GM12873 (cell line): Measurements from ENCODE around the gene EBF3.

Experiments used
- TF ChIP-seq, protein P1 (sequence below): IDR thresholded peaks from 2 replicates; pipeline ENCODE4 v1.5.1; 2012; ENCODE audit warnings: low read depth, mild to moderate bottlenecking, moderate library complexity, low read length, control low read depth; ENCODE audit not compliant: insufficient read depth; ENCODE audit errors: missing control alignments

Gene EBF3

DNA sequence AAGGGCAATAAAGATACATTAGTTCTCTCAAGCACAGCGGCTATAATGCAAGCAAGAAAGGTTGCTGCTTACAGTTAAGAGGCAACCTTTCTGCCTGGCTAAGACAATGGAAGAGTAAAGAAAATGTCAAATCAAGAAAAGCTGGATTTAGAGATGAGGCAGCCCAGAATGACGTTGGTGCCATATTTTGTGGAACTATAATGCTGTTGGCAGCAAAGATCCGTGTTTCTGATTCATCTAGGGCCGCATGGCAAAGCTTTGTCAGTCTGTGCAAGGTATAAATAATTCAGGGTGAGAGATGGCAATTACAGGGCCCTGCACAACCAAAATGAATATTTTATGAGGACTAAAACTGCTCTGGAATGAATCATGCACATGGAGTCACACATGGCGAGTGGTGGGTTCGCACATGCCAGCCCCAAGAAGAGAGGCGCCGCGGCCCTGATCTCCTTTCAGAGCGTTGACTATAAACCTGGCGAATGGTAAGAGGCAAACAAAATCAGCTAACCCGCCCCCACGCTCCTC lies 76.6 kb downstream of the EBF3 start:
- TF ChIP-seq, protein P1, sequence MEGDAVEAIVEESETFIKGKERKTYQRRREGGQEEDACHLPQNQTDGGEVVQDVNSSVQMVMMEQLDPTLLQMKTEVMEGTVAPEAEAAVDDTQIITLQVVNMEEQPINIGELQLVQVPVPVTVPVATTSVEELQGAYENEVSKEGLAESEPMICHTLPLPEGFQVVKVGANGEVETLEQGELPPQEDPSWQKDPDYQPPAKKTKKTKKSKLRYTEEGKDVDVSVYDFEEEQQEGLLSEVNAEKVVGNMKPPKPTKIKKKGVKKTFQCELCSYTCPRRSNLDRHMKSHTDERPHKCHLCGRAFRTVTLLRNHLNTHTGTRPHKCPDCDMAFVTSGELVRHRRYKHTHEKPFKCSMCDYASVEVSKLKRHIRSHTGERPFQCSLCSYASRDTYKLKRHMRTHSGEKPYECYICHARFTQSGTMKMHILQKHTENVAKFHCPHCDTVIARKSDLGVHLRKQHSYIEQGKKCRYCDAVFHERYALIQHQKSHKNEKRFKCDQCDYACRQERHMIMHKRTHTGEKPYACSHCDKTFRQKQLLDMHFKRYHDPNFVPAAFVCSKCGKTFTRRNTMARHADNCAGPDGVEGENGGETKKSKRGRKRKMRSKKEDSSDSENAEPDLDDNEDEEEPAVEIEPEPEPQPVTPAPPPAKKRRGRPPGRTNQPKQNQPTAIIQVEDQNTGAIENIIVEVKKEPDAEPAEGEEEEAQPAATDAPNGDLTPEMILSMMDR, result no peak

DNA sequence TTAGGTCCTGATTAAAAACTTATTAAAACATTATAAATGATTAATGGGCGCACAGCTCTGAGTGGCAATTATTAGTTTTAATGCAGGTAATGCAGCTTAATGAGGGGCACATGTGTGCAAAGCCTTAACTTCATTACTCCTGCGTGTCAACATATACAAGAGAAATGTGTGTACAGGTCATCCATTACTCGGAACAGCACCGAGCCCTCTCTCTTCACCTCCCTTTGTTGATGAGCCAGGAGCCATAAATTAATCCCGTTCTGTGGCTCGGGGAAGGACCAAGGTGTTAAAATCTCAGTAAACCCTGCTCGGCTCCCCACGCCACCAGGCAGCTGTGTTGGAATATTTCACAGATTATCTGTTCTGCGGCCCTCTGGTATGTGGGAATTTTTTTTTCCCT lies 77.8 kb downstream of the EBF3 start:
- TF ChIP-seq, protein P1, result no peak

DNA sequence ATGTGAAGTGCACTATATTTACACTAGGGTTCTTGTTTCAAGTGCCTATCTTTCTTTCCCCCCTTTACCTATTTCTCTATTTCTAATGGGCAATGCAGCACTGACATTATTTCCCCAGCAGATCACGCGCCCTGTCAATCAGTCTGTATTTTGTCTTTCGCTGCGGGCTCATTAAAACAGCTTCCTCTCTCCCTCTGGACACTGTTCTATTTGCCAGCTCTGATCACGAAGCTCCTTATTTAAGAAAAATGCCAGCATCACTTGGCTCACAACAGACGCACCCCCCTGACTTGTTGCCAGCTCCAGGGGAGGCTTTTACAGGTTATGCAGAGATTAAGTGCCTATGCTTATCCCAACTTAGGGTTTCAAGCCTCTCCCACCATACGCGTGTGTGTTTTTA lies 78.5 kb downstream of the EBF3 start:
- TF ChIP-seq, protein P1, result no peak

DNA sequence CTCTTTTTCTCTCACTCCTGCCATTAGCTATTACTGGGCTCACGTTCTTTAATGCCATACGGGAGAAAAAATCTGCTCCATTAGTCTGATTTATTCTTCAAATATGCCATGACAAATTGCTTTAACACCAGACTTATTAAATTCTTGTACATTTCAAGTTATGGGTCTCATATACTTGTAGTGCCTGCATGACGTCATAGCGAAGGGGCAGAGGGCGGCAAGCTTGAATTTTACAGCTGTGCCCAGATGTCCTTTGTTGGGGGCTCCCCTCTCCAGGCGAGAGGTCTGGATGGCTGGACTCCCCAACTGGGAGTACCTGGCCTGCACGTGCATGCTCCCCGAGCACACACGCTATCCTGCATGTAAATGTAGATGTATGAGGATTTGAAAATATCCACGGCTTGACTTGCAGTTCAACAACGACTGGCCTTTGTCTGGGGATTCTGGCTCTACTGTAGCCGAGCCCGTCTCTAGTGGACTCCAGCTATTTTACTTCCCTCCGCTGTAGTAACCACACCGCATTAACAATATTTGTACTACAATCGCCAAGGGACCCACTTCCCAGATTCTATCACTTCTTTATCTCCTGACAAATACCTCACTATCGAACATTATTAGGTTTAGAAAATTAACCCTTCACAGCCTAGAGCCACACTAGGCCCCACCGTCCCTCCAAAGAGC lies 79.5 kb downstream of the EBF3 start:
- TF ChIP-seq, protein P1, result no peak

DNA sequence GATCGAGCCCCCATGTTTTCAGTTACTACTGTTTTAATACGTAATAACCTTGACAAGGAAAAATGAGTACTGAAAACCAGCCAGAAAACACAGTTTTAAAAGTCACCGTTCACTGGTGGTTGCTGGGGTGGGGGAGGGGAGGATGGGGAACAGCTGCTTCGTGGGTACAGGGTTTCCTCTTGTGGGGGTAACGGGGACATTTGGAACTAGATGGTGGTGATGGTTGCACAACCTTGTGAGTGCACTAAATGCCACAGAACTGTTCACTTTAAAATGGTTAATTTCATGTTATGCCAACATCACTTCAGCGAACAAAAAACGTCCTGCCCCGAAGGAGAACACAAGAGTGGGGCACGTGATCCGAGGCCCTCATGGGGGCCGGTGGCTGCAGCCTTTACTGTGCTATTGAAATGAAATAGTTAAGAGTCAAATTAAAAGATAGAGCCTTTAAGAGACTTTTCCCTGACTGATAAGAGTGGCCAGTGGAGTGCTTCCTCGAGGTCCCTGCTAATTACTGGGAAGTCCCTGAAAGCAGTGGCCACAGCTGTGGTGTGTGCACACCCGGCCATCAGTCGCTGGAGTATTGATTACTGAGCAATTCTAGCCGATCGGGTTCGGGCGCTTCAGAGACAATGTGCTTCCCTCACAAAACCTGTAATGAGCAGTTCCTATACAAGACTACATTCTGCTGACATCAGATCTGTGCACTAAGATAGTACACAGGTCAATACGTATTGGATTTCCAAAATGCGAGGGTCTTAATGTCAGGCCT lies 80.3 kb downstream of the EBF3 start:
- TF ChIP-seq, protein P1, result no peak

DNA sequence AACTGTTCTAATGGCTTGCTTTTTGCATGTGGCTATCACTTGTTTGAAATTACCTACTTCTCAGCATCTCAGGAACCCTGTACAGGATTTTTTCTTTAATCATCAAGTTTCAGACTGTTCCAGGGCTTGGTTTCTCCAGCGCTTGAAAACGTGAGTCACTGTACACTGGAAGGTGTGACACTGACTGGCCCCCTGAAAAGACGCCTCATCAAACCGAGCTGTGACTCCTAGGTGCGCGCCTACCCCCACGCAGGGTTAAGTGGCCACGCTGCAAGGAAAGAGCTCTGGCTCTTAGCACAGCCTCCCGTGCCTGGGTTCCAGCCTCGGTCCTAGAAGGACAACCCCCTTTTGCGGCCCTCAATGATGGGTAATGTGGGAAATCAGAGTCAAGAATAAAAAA lies 81.0 kb downstream of the EBF3 start:
- TF ChIP-seq, protein P1, result no peak

DNA sequence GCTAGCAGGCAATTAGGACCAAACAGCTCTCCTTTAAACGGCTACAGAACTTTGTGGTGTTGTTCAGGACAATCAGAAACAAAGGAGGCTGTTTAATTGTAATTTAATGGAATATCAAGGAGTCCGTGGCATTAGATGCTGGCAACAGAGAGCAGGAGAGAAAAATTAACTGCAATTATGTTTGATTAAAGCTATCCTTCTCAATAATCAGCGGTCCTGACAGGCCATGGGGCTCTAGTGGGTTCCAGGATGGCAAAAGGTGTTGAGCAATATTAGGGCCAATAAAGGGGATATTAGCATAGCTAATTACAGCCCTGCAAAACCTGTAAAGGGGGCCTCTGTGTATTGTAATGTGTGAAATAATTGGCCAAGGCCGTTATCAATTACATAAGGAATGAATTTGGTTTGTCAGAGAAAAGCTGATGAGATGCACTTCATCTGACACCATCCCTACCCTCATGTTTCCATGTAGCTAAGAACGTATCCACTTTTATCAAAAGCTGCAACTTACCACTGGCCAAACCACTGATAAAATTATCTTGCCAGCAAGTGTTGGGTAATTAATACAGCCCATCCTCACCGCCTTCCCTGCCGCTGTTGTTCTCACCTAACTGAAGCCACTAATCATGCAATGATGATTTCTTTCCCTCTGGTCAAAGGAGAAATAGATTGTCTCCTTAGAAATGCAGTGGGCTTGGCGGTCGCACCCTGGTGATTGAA lies 81.6 kb downstream of the EBF3 start:
- TF ChIP-seq, protein P1, result no peak
